Frontal cortex (tissue), 4 donors: ENCODE data around the gene INPP5B. TPM values are rescaled to one million over a fixed set of nuclear protein-coding genes. Genes with fewer than 3 reads are reported as not detected.
A peak's percentile ranks its signal among the peaks of the same experiment; 100 is the strongest.

Source experiments
- DNase-seq, 2 donors: peaks; one replicate each; pipeline ENCODE4 v3.0.0; 2012; ENCODE audit warnings: low spot score in 2 of 2
- FAIRE-seq: peaks from 2 replicates; lab custom pipeline; 2012; peaks lifted over from hg19 to GRCh38; lab: Jason Lieb, UNC
- small RNA-seq: library from RNA; depleted of rRNA; stranded (forward); fragments of <200 nt; gene quantifications from one replicate; pipeline ENCODE3, GENCODE V24; 2014
- total RNA-seq: library from RNA; depleted of rRNA; stranded (reverse); fragments of >200 nt; gene quantifications from one replicate; pipeline ENCODE4 v1.2.3, GENCODE V29; 2014
- donor health status: control.
- donor health status: control.
- donor health status: control.

INPP5B gene
- total RNA-seq, 1 donor from 2014 or later, result 13.9 TPM

GRCh38 chr1:37813529-37814145 lies 133.2 kb downstream of the INPP5B start:
- FAIRE-seq (no peak), DNase-seq (no peak)

- peak in 1 of 2 donors; percentile 31 for DNase-seq
- no peak for FAIRE-seq
These were observed 135.7 kb downstream of the INPP5B start for GRCh38 chr1:37811027-37811655.

Small RNA genes lying within 50 kb of the gene (small RNA-seq; reads per million reads assigned to genes)
- gene RF00017 (not detected), gene RF00092 (not detected), gene RNU6-510P (not detected), gene RNU6-584P (not detected)

Other genes starting within 250 kb of the INPP5B start
- 8.6 TPM for gene EPHA10, start 181.9 kb downstream of the INPP5B start, total RNA-seq
- 28.9 TPM for gene MANEAL, start 153.2 kb downstream of the INPP5B start, total RNA-seq
- 16.3 TPM for gene C1orf122, start 139.3 kb downstream of the INPP5B start, total RNA-seq
- 16.3 TPM for gene YRDC, start 138.8 kb downstream of the INPP5B start, total RNA-seq
- gene MTF1, start 87.5 kb downstream of the INPP5B start, total RNA-seq, result 2.0 TPM
- 69.3 TPM for gene SF3A3, start 43.0 kb upstream of the INPP5B start, total RNA-seq
- gene FHL3, start 58.5 kb upstream of the INPP5B start, total RNA-seq, result 4.9 TPM
- 49.7 TPM for gene UTP11, start 65.7 kb upstream of the INPP5B start, total RNA-seq
- gene POU3F1, start 99.7 kb upstream of the INPP5B start, total RNA-seq, result 9.4 TPM